Smooth muscle cell of the umbilical artery (primary cell): ENCODE measurements around the gene FOLR2. TPM values are rescaled to one million over a fixed set of nuclear protein-coding genes. Genes with fewer than 3 reads are reported as not detected.

ENCODE experiments used
- total RNA-seq: library from RNA; depleted of rRNA; stranded (reverse); fragments of >200 nt; gene quantifications from 2 replicates; pipeline ENCODE4 v1.2.3, GENCODE V29; 2014

Gene FOLR2
- total RNA-seq = not detected in 2 replicates

GRCh38 chr11:72216638-72217037 lies at the start of gene FOLR2:
Gene FOLR2, plus strand, starts transcription at chr11:72216794. Its CDS starts 1,791 bp downstream, at chr11:72218585.

GRCh38 chr11:72191961-72192381 lies 24.6 kb upstream of the FOLR2 start, which contains the start of gene FOLR1:
Gene FOLR1, plus strand, starts transcription at chr11:72192140. Its CDS starts 34 bp downstream, at chr11:72192174.

GRCh38 chr11:72224564-72225410 lies 8.2 kb downstream of the FOLR2 start, which contains the start of gene INPPL1:
Gene INPPL1, plus strand, starts transcription at chr11:72224767. Its CDS starts 218 bp downstream, at chr11:72224985.

GRCh38 chr11:72244060-72244360 lies 27.4 kb downstream of the FOLR2 start, which contains the start of gene PHOX2A:
Gene PHOX2A, minus strand, starts transcription at chr11:72244176. Its CDS starts 172 bp downstream, at chr11:72244004.

Other genes with a start within 250 kb of the FOLR2 start
- gene IL18BP, start 217.9 kb upstream of the FOLR2 start, total RNA-seq = 2.7 and 4.5 TPM in 2 replicates
- gene NUMA1, start 136.3 kb upstream of the FOLR2 start, total RNA-seq = 121 and 150 TPM in 2 replicates
- 2.4 and 4.3 TPM in 2 replicates for gene LRRC51, start 135.9 kb upstream of the FOLR2 start, total RNA-seq
- gene LAMTOR1, start 113.5 kb upstream of the FOLR2 start, total RNA-seq = 62.6 and 63.0 TPM in 2 replicates
- not detected in 2 replicates for gene TOMT, start 110.9 kb upstream of the FOLR2 start, total RNA-seq
- 15.4 and 17.4 TPM in 2 replicates for gene ANAPC15, start 104.1 kb upstream of the FOLR2 start, total RNA-seq
- 0.23 TPM in 1 of 2 replicates, not detected in the other for gene FOLR3, start 81.1 kb upstream of the FOLR2 start, total RNA-seq
- gene FOLR1, start 24.7 kb upstream of the FOLR2 start, total RNA-seq = not detected in 2 replicates
- 78.4 and 102 TPM in 2 replicates for gene INPPL1, start 8.0 kb downstream of the FOLR2 start, total RNA-seq
- gene PHOX2A, start 27.4 kb downstream of the FOLR2 start, total RNA-seq = not detected in 2 replicates
- 36.5 and 47.5 TPM in 2 replicates for gene CLPB, start 217.7 kb downstream of the FOLR2 start, total RNA-seq